Mesendoderm (in vitro differentiated cells): ENCODE measurements around the gene SPINK13.

Experiments
- DNase-seq: peaks from one replicate; pipeline ENCODE4 v3.0.0; 2013
- H2AK5ac ChIP-seq: 2 replicates; pipeline ENCODE4 v1.6.1; 2013; ENCODE audit warnings: low read length, inconsistent platforms
- H2BK120ac ChIP-seq: 2 replicates; pipeline ENCODE4 v1.6.1; 2013; ENCODE audit warnings: low read depth, mild to moderate bottlenecking, low read length, moderate library complexity, mixed read lengths
- H2BK15ac ChIP-seq: replicated peaks from 2 replicates; pipeline ENCODE4 v1.6.1; 2013; ENCODE audit warnings: low read depth, mild to moderate bottlenecking, moderate library complexity
- H2BK5ac ChIP-seq: 2 replicates; pipeline ENCODE4 v1.6.1; 2013; ENCODE audit warnings: low read length, inconsistent platforms
- H3K18ac ChIP-seq: 2 replicates; pipeline ENCODE4 v1.6.1; 2013; ENCODE audit warnings: mild to moderate bottlenecking, low read length, mixed read lengths
- H3K23ac ChIP-seq: one replicate; pipeline ENCODE4 v1.6.1; 2013; ENCODE audit warnings: low read length
- H3K27ac ChIP-seq: 2 replicates; pipeline ENCODE4 v1.5.1; 2013; ENCODE audit warnings: low read depth, mild to moderate bottlenecking, inconsistent platforms, low read length, moderate library complexity
- H3K27me3 ChIP-seq: 2 replicates; pipeline ENCODE4 v1.6.1; 2013; ENCODE audit warnings: low read length, control low read depth, mild to moderate bottlenecking, inconsistent platforms; ENCODE audit not compliant: insufficient read depth, poor library complexity
- H3K36me3 ChIP-seq: 2 replicates; pipeline ENCODE4 v1.6.1; 2013; ENCODE audit warnings: low read length, inconsistent platforms; ENCODE audit not compliant: control insufficient read depth, insufficient read depth
- H3K4ac ChIP-seq: one replicate; pipeline ENCODE4 v1.6.1; 2013; ENCODE audit warnings: low read depth, mild to moderate bottlenecking, low read length, moderate library complexity
- H3K4me1 ChIP-seq: 2 replicates; pipeline ENCODE4 v1.6.1; 2013; ENCODE audit warnings: low read depth, low read length, inconsistent platforms; ENCODE audit not compliant: control insufficient read depth
- H3K4me2 ChIP-seq: 2 replicates; pipeline ENCODE4 v1.6.1; 2013; ENCODE audit warnings: low read length
- H3K4me3 ChIP-seq: 2 replicates; pipeline ENCODE4 v1.5.1; 2013; ENCODE audit warnings: mild to moderate bottlenecking, low read length
- H3K56ac ChIP-seq: one replicate; pipeline ENCODE4 v1.6.1; 2013; ENCODE audit warnings: low read length
- H3K79me1 ChIP-seq: 2 replicates; pipeline ENCODE4 v1.6.1; 2013; ENCODE audit warnings: low read length, inconsistent platforms
- H3K79me2 ChIP-seq: 2 replicates; pipeline ENCODE4 v1.6.1; 2013; ENCODE audit warnings: mild to moderate bottlenecking, low read length; ENCODE audit not compliant: control insufficient read depth, insufficient read depth
- H3K9ac ChIP-seq: 2 replicates; pipeline ENCODE4 v1.6.1; 2013; ENCODE audit warnings: low read length, inconsistent platforms
- H4K5ac ChIP-seq: one replicate; pipeline ENCODE4 v1.6.1; 2013; ENCODE audit warnings: low read length
- H4K8ac ChIP-seq: one replicate; pipeline ENCODE4 v1.6.1; 2013; ENCODE audit warnings: low read depth, mild to moderate bottlenecking, control low read depth, low read length, moderate library complexity
- WGBS: extraction: QIAGEN DNeasy Blood & Tissue Kit; methylation state at CpG from one replicate; pipeline ENCODE4 v1.1.7; 2013; ENCODE audit warnings: low lambda C conversion rate, missing lambda C conversion rate; ENCODE audit not compliant: insufficient coverage; ENCODE audit errors: extremely low coverage; 5-methylcytosine and 5-hydroxymethylcytosine counted together

The SPINK13 gene

GRCh38 chr5:148237785-148238417, 30.7 kb upstream of the SPINK13 start:
- H3K27ac ChIP-seq = no peak overlapping the region
- no peaks in the 10 kb centered on the region for H3K79me2 ChIP-seq
- no peak overlapping the region for H2BK120ac ChIP-seq
- no CpG with 5 or more reads among the region's 4 CpGs for WGBS
- H4K8ac ChIP-seq = no peak overlapping the region
- H2AK5ac ChIP-seq = no peak overlapping the region
- H3K56ac ChIP-seq = no peak overlapping the region
- no peak overlapping the region for H2BK15ac ChIP-seq
- H3K27me3 ChIP-seq = no peaks in the 10 kb centered on the region
- no peak overlapping the region for H4K5ac ChIP-seq
- H2BK5ac ChIP-seq = no peak overlapping the region
- no peaks in the 10 kb centered on the region for H3K4me1 ChIP-seq
- no peak overlapping the region for H3K4me2 ChIP-seq
- no peak for DNase-seq
- no peak overlapping the region for H3K4ac ChIP-seq
- H3K18ac ChIP-seq = no peak overlapping the region
- no peaks in the 10 kb centered on the region for H3K79me1 ChIP-seq
- no peak overlapping the region for H3K4me3 ChIP-seq
- H3K23ac ChIP-seq = no peak overlapping the region
- no peaks in the 10 kb centered on the region for H3K36me3 ChIP-seq
- no peak overlapping the region for H3K9ac ChIP-seq

GRCh38 chr5:148238418-148238794, 30.2 kb upstream of the SPINK13 start, which contains the start of gene MARCOL:
Gene MARCOL, plus strand, starts transcription at chr5:148238525. Its CDS starts 73 bp downstream, at chr5:148238598.
- no peak within 1 kb of the TSS for H3K23ac ChIP-seq
- H2BK15ac ChIP-seq = no peak within 1 kb of the TSS
- no peak within 1 kb of the TSS for H2BK120ac ChIP-seq
- no peak within 1 kb of the TSS for H3K18ac ChIP-seq
- no peak within 1 kb of the TSS for H3K9ac ChIP-seq
- no peaks in the 10 kb centered on the region for H3K79me1 ChIP-seq
- no peaks in the 10 kb centered on the region for H3K4me1 ChIP-seq
- no peak within 1 kb of the TSS for H3K4me2 ChIP-seq
- H3K4me3 ChIP-seq = no peak within 1 kb of the TSS
- DNase-seq = no peak
- H3K56ac ChIP-seq = no peak within 1 kb of the TSS
- no peaks in the 10 kb centered on the region for H3K27me3 ChIP-seq
- no peak within 1 kb of the TSS for H2BK5ac ChIP-seq
- H3K36me3 ChIP-seq = no peaks in the 10 kb centered on the region
- H3K79me2 ChIP-seq = no peaks in the 10 kb centered on the region
- H4K8ac ChIP-seq = no peak within 1 kb of the TSS
- no CpG with 5 or more reads among the region's 2 CpGs for WGBS
- no peak within 1 kb of the TSS for H3K4ac ChIP-seq
- no peak within 1 kb of the TSS for H2AK5ac ChIP-seq
- H3K27ac ChIP-seq = no peak within 1 kb of the TSS
- no peak within 1 kb of the TSS for H4K5ac ChIP-seq

- H3K4me1 ChIP-seq = no peaks in the 10 kb centered on the region
- H3K27ac ChIP-seq = no peak overlapping the region
- H3K4ac ChIP-seq = no peak overlapping the region
- H3K56ac ChIP-seq = no peak overlapping the region
- no peak overlapping the region for H2BK120ac ChIP-seq
- H3K79me2 ChIP-seq = no peaks in the 10 kb centered on the region
- no peaks in the 10 kb centered on the region for H3K36me3 ChIP-seq
- H4K5ac ChIP-seq = no peak overlapping the region
- no peak overlapping the region for H3K23ac ChIP-seq
- H2BK5ac ChIP-seq = no peak overlapping the region
- WGBS = no CpG with 5 or more reads among the region's 2 CpGs
- H2BK15ac ChIP-seq = no peak overlapping the region
- DNase-seq = no peak
- H3K27me3 ChIP-seq = no peaks in the 10 kb centered on the region
- H3K4me3 ChIP-seq = no peak overlapping the region
- no peaks in the 10 kb centered on the region for H3K79me1 ChIP-seq
- no peak overlapping the region for H2AK5ac ChIP-seq
- no peak overlapping the region for H3K4me2 ChIP-seq
- no peak overlapping the region for H3K18ac ChIP-seq
- H3K9ac ChIP-seq = no peak overlapping the region
- no peak overlapping the region for H4K8ac ChIP-seq
Observed at GRCh38 chr5:148248894-148249293, 19.7 kb upstream of the SPINK13 start.

GRCh38 chr5:148255456-148255855, 13.1 kb upstream of the SPINK13 start:
- no peak overlapping the region for H3K4me3 ChIP-seq
- H3K27ac ChIP-seq = no peak overlapping the region
- H3K4ac ChIP-seq = no peak overlapping the region

GRCh38 chr5:148259288-148259687, 9.3 kb upstream of the SPINK13 start:
- no peaks in the 10 kb centered on the region for H3K79me1 ChIP-seq
- H3K4ac ChIP-seq = no peak overlapping the region
- no peak overlapping the region for H4K8ac ChIP-seq
- H3K9ac ChIP-seq = no peak overlapping the region
- H3K4me1 ChIP-seq = no peaks in the 10 kb centered on the region
- no peak overlapping the region for H3K23ac ChIP-seq
- H3K4me2 ChIP-seq = no peak overlapping the region
- no CpG with 5 or more reads among the region's 2 CpGs for WGBS
- H3K18ac ChIP-seq = no peak overlapping the region
- H2BK5ac ChIP-seq = no peak overlapping the region
- no peaks in the 10 kb centered on the region for H3K79me2 ChIP-seq
- no peak overlapping the region for H3K56ac ChIP-seq
- H2AK5ac ChIP-seq = no peak overlapping the region
- no peak overlapping the region for H2BK120ac ChIP-seq
- H3K27me3 ChIP-seq = no peaks in the 10 kb centered on the region
- H3K27ac ChIP-seq = no peak overlapping the region
- DNase-seq = peak; percentile 72
- H4K5ac ChIP-seq = no peak overlapping the region
- H2BK15ac ChIP-seq = no peak overlapping the region
- no peaks in the 10 kb centered on the region for H3K36me3 ChIP-seq
- H3K4me3 ChIP-seq = no peak overlapping the region

More at GRCh38 chr5:148255456-148255855, 13.1 kb upstream of the SPINK13 start:
- Histone ChIP-seq H3K9ac (no peak overlapping the region), H2AK5ac (no peak overlapping the region), H3K4me2 (no peak overlapping the region), H2BK5ac (no peak overlapping the region), H3K56ac (no peak overlapping the region), H3K27me3 (no peaks in the 10 kb centered on the region), H3K23ac (no peak overlapping the region), H3K36me3 (no peaks in the 10 kb centered on the region), H2BK120ac (no peak overlapping the region), H2BK15ac (no peak overlapping the region), H3K79me1 (no peaks in the 10 kb centered on the region), H3K4me1 (no peaks in the 10 kb centered on the region), H3K79me2 (no peaks in the 10 kb centered on the region), H3K18ac (no peak overlapping the region), H4K8ac (no peak overlapping the region), H4K5ac (no peak overlapping the region)
- no peak for DNase-seq

- H3K4me1 ChIP-seq = no peaks in the 10 kb centered on the region
- no peak overlapping the region for H3K27ac ChIP-seq
- no peak overlapping the region for H3K4me2 ChIP-seq
- H3K18ac ChIP-seq = no peak overlapping the region
- H3K79me1 ChIP-seq = no peaks in the 10 kb centered on the region
- H2BK5ac ChIP-seq = no peak overlapping the region
- no peaks in the 10 kb centered on the region for H3K79me2 ChIP-seq
- H2AK5ac ChIP-seq = no peak overlapping the region
- H4K5ac ChIP-seq = no peak overlapping the region
- H3K36me3 ChIP-seq = no peaks in the 10 kb centered on the region
- no peak overlapping the region for H2BK15ac ChIP-seq
- no peak overlapping the region for H4K8ac ChIP-seq
- H2BK120ac ChIP-seq = no peak overlapping the region
- no peak overlapping the region for H3K23ac ChIP-seq
- no peak overlapping the region for H3K4me3 ChIP-seq
- no peak for DNase-seq
- no peak overlapping the region for H3K9ac ChIP-seq
- no peak overlapping the region for H3K56ac ChIP-seq
- H3K4ac ChIP-seq = no peak overlapping the region
- no peaks in the 10 kb centered on the region for H3K27me3 ChIP-seq
Observed at GRCh38 chr5:148261221-148261620, 7.4 kb upstream of the SPINK13 start.
